Stimulated activated naive CD4-positive, alpha-beta T cell (primary cell): ENCODE measurements around the gene ABL1.

Experiments
- DNase-seq, 6 experiments: peaks; one replicate each; lab custom pipeline; 2025; lab: John Stamatoyannopoulos, UW

The ABL1 gene

DNA sequence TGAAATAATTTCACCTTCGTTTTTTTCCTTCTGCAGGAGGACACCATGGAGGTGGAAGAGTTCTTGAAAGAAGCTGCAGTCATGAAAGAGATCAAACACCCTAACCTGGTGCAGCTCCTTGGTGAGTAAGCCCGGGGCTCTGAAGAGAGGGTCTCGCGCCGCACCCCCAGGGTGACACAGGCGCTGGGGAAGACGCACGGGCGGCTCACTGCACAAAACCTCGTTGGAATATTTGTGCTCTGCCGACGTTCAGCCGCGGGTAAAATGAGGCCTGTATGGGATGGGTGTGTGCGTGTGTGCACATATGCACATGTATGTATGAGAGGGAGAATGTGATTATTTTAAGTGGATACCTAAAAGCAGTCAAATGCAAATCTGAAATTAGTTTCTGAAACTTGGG, 37.0 kb downstream of the ABL1 start:
- DNase-seq, result no peak

DNA sequence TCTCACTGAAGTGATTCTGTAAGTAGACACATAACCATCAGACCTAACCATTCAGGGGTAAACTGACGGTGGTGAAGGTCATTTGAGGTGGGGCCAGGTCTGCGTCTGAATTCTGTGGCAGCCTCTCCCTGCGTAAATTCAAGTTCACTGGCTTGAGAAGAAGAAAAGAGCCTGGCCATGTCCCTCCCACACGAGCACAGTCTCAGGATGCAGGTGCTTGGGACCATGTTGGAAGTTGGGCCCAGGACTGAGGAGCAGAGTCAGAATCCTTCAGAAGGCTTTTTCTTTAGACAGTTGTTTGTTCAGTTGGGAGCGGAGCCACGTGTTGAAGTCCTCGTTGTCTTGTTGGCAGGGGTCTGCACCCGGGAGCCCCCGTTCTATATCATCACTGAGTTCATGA, 37.5 kb downstream of the ABL1 start:
- DNase-seq, result no peak

DNA sequence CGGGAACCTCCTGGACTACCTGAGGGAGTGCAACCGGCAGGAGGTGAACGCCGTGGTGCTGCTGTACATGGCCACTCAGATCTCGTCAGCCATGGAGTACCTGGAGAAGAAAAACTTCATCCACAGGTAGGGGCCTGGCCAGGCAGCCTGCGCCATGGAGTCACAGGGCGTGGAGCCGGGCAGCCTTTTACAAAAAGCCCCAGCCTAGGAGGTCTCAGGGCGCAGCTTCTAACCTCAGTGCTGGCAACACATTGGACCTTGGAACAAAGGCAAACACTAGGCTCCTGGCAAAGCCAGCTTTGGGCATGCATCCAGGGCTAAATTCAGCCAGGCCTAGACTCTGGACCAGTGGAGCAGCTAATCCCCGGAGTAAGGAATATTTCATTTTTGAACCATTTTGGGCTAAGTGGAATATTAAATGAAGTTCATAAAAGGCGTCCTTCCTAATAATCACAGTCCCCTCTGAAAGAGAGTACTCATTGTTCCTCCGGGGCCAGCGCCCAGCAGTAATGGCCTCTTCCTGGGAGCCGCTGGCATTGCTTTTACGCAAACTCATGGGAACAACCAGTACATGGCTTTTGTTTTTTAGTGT, 38.0 kb downstream of the ABL1 start:
- no peak for DNase-seq

DNA sequence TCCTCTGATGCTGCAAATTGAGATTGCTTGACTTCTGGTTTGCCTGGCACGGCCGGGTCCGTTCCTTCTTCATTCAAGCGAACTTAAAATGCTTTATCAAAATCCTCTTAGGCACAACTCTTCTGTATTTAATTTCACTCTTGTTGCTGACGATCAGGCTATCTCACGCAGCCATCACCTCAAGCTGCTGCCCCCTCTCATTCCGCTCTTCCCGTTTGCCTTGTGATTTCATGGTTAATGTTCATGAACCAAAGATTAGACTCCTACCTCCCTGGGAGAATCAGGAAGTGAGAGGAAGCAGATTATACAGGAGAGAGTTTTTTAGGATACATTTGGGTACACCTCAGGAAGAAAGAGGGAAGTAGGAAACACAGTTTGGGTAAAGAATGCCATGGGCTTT, 38.9 kb downstream of the ABL1 start:
- no peak for DNase-seq

DNA sequence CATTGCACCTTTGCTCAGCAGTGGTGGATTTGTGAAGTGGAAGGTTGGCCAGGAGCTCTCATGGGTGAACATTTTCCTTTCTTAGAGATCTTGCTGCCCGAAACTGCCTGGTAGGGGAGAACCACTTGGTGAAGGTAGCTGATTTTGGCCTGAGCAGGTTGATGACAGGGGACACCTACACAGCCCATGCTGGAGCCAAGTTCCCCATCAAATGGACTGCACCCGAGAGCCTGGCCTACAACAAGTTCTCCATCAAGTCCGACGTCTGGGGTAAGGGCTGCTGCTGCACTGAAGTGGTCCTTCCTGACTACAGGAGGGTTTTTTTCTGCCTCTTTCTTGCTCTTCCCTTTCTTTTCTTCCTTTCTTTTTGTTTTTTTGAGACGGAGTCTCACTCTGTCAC, 39.7 kb downstream of the ABL1 start:
- DNase-seq, result no peak

DNA sequence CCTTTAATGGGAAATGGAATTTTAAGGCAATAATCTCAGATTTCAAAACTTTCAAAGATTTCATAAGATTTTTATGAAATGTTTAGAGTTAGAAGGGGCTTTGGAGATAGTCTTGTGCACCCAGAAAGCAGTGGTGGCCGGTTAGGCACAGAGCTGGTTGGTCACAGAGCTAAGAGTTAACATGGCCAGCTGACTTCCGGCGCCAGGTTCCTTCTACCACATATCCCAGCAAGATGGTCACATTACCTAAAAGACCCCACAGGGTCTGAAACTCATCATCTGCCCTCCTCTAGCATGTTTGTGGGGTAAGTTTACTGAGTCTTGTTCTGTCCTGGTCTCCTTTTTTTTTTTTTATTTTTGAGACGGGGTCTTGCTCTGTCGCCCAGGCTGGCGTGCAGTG, 42.2 kb downstream of the ABL1 start:
- DNase-seq, result no peak

DNA sequence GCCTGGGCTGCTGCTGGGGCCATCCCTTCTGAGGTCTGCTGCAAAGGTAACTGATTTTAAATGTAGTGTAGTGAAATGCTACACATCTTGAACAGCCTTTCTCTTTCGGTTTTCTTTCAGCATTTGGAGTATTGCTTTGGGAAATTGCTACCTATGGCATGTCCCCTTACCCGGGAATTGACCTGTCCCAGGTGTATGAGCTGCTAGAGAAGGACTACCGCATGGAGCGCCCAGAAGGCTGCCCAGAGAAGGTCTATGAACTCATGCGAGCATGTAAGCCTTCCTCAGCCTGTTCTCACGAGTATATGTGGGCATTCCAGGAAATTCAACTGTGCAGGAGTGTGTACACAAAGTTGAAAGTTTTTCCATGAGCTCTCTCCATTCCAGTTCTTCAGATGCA, 43.2 kb downstream of the ABL1 start:
- DNase-seq, result no peak

DNA sequence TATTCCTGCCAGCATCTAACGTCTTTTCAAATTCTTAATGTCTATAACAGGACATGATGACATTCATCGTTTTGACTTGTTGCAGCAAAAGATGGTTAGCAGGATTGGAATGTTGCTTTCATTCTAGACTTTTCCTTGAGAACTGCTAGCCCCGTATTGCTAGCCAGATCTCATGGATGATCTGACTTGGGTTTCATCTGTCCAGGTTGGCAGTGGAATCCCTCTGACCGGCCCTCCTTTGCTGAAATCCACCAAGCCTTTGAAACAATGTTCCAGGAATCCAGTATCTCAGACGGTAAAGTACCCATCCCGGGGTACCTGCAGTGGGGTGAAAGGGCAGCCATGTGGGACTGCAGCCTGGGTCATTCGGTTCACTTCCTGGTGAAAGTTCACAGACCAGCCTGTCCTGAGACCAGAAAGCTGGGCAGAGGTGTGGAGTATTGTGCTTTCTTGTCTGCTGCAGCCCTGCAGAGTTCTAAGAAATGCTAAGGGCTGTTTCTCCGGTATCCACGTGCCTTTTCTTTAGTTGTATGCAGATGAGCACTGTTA, 44.9 kb downstream of the ABL1 start:
- no peak for DNase-seq

DNA sequence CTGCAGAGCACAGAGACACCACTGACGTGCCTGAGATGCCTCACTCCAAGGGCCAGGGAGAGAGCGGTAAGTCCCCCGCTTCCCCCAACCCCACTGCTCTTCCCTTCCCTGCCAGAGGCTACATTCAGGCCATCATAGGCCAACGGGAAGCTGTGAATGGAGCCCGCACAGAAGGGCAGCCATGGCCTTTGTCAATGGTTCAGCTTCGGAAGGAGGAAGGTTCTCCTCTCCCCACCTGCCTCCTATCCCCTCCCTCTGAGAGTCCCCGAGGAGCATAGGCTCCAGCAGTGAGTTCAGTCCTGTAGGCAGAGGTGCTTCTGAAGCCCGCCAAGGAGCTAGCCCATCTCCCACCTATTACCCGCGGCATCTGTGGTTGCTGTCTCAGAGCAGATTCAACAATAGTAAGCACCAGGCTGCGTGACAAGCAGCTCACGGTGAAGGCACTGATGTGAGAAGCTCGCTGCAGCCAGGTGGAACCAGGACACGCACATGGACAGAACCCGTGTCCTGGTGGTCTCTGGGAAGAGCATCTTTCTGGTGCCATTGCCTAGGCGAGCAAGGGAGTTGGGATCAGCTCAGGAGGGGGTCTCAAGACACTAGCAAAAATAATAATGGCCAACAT, 45.7 kb downstream of the ABL1 start:
- no peak for DNase-seq

DNA sequence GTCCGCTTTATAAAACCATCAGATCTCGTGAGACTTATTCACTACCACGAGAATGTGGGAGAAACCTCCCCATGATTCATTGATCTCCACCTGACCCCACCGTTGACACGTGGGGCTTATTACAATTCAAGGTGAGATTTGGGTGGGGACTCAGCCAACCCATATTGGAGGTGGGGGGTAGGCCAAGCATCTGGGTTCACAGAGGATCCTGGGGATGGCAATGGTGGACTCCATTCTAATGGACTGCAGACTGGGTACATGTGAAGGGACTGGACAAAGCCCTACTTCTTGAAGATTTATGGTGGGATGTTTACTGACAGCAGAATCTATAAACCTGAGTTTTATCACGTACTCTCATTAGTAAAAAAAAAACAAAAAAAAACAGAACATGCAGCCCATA, 46.5 kb downstream of the ABL1 start:
- DNase-seq, result no peak

DNA sequence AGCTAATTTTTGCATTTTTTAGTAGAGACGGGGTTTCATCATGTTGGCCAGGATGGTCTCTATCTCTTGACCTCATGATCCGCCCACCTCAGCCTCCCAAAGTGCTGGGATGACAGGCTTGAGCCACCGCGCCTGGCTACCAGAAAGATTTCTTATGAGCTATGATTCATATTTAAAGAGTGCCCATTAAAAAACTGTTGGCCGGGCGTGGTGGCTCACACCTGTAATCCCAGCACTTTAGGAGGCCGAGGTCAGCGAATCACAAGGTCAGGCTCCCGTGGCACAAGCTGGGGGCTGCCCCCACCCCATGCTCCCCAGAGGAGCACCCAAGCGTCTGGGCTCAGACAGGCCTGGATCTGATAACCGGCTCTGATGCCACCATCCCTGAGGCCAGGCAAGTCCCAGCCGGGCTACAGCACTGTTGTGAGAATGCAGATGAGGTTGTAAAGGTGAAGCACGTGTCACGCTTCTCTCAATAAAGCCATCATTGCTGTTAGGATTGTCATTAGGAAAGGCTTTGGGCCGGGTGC, 47.7 kb downstream of the ABL1 start:
- no peak for DNase-seq

DNA sequence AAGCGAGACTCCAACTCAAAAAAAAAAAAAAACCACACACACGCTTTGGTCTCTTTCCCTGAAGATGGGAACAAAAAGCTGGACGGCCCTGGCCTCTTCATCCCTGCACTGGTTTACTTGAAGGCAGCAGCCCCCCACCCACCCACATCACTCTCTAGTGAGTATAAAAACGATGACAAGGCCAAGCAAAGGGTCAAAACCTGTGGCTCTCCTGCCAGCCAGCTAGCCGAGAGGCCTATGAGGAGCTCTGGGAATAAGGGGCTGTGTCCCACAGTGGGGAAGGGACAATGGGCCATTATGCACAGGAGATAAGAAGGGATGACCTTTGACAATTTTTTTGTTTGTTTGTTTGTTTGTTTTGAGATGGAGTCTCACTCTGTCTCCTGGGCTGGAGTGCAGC, 48.4 kb downstream of the ABL1 start:
- DNase-seq, result no peak

DNA sequence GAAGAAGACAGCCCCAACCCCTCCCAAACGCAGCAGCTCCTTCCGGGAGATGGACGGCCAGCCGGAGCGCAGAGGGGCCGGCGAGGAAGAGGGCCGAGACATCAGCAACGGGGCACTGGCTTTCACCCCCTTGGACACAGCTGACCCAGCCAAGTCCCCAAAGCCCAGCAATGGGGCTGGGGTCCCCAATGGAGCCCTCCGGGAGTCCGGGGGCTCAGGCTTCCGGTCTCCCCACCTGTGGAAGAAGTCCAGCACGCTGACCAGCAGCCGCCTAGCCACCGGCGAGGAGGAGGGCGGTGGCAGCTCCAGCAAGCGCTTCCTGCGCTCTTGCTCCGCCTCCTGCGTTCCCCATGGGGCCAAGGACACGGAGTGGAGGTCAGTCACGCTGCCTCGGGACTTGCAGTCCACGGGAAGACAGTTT, 49.1 kb downstream of the ABL1 start:
- DNase-seq, result no peak

DNA sequence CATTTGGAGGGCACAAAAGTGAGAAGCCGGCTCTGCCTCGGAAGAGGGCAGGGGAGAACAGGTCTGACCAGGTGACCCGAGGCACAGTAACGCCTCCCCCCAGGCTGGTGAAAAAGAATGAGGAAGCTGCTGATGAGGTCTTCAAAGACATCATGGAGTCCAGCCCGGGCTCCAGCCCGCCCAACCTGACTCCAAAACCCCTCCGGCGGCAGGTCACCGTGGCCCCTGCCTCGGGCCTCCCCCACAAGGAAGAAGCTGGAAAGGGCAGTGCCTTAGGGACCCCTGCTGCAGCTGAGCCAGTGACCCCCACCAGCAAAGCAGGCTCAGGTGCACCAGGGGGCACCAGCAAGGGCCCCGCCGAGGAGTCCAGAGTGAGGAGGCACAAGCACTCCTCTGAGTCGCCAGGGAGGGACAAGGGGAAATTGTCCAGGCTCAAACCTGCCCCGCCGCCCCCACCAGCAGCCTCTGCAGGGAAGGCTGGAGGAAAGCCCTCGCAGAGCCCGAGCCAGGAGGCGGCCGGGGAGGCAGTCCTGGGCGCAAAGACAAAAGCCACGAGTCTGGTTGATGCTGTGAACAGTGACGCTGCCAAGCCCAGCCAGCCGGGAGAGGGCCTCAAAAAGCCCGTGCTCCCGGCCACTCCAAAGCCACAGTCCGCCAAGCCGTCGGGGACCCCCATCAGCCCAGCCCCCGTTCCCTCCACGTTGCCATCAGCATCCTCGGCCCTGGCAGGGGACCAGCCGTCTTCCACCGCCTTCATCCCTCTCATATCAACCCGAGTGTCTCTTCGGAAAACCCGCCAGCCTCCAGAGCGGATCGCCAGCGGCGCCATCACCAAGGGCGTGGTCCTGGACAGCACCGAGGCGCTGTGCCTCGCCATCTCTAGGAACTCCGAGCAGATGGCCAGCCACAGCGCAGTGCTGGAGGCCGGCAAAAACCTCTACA, 49.8 kb downstream of the ABL1 start:
- DNase-seq, result no peak

DNA sequence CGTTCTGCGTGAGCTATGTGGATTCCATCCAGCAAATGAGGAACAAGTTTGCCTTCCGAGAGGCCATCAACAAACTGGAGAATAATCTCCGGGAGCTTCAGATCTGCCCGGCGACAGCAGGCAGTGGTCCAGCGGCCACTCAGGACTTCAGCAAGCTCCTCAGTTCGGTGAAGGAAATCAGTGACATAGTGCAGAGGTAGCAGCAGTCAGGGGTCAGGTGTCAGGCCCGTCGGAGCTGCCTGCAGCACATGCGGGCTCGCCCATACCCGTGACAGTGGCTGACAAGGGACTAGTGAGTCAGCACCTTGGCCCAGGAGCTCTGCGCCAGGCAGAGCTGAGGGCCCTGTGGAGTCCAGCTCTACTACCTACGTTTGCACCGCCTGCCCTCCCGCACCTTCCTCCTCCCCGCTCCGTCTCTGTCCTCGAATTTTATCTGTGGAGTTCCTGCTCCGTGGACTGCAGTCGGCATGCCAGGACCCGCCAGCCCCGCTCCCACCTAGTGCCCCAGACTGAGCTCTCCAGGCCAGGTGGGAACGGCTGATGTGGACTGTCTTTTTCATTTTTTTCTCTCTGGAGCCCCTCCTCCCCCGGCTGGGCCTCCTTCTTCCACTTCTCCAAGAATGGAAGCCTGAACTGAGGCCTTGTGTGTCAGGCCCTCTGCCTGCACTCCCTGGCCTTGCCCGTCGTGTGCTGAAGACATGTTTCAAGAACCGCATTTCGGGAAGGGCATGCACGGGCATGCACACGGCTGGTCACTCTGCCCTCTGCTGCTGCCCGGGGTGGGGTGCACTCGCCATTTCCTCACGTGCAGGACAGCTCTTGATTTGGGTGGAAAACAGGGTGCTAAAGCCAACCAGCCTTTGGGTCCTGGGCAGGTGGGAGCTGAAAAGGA, 50.7 kb downstream of the ABL1 start:
- no peak for DNase-seq

DNA sequence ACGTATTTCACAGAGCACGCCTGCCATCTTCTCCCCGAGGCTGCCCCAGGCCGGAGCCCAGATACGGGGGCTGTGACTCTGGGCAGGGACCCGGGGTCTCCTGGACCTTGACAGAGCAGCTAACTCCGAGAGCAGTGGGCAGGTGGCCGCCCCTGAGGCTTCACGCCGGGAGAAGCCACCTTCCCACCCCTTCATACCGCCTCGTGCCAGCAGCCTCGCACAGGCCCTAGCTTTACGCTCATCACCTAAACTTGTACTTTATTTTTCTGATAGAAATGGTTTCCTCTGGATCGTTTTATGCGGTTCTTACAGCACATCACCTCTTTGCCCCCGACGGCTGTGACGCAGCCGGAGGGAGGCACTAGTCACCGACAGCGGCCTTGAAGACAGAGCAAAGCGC, 51.9 kb downstream of the ABL1 start:
- no peak for DNase-seq

DNA sequence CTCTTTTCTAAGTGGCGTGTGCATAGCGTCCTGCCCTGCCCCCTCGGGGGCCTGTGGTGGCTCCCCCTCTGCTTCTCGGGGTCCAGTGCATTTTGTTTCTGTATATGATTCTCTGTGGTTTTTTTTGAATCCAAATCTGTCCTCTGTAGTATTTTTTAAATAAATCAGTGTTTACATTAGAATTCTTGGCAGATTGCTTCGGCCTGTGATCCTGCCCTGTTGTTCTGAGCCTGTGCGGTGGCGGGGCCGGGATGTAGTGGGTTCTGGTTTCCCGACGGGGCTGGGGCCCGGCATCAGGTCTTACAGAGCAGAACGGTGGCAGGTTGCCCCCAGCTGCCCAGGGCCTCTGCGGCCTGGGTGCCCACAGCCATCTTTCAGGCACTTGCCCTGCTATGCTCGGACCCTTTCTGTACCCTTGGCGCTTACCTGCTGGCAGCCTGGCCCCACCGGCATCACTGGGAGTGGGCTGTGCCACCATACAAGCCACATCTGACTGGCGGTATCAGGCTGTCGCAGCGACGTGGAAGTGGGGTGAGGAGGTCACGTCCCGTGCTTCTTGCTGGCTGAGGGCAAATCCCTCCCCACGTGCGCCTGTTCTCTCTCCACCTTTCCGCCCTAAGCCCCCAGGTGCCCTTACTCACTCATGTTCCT, 52.6 kb downstream of the ABL1 start:
- DNase-seq, result no peak

DNA sequence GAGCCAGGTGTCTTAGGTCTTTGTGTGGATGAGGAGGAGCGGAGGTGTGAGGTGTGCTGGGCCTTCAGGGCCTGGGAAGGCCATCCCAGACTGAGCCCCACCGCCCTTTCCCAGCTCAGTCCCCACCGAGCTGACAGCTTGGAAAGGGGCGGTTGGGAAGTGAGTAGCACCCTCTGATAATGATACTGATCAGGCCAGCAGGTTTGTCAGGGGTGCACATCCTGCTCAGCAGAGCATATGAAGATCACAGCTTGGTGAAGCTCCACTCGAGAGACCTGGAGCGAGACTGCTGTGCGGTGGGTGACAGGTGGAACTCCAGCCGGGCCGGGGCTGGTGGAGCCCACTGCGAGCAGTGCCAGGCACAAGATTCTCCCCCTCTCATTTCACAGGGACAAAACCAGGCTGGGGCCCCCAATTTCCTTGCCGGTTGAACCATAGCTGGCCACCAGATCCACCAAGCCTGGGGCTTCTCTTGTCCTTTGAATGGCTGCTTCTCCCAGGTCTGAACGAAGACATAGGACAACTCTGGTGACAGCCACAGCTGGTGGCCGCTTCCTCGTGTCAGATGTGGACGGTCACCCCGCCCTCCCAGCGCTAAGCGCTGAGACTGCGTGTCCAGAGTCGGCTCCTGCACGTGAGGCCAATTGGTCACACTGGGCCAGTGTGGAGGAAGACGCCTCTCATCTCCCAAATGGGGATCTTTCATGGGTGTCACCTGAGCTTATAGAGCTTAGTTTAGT, 53.3 kb downstream of the ABL1 start:
- DNase-seq, result no peak

DNA sequence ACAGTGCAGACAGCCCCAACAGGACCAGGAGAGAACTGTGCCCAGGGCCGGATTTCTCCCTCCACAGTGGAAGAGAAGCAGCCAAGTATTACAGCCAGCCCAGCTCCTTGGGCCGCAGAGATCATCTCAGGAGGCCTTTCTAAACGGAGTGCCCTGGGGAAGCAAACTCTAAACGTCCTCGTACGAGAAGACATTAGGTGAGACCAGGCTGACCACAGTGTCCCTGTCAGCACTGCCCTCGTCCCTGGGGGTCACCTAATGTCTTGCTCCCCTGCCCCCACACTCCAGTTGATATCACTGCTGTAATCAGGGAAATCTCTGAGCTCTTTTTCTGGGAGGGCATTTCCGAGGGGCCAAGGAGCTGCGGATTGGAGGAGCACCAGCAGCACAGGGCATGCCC, 55.1 kb downstream of the ABL1 start:
- DNase-seq, result no peak
